ENCODE data around the gene CHD6.

DNA sequence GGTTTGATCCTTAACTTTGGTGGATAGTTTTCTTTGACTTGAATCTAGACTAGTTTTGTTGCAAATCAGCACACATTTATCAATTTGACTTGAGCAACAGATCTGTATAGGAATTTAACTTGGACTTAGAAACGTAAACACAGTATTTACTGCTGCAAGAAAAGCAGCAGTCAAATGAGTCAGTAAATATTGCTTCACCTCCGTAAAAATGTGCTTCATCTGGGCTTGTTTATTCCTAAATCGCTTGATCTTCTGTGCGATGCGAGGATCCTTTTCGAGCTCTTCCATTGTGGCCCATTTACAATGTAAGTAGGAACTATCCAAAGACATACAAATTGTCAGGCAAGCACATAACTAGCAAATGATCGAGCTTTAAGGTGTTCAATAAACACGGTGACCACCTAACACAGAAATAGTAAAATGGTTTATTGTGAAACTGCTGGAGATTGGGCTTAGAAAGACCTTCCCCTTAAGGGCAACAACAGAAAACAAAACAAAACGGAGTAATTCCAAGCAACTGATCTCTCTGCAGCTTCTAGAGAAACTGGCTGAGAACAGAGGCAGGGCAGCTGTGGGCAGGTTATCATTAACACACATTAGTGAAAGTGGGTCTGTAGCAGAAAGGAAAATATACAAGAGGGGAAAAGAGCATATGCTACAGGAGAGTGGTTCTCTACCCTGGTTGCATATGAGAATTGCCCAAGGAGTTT lies 120.8 kb downstream of the CHD6 start:
- no peak for TF ChIP-seq YY1 (IDR thresholded peaks at IDR 0.05; ENCODE audit: insufficient read depth, insufficient read length)
- TF ChIP-seq ZNF274 (IDR thresholded peaks at IDR 0.05; ENCODE audit: low read depth, low read length), result no peak

All from NT2/D1 (cell line).